Liver (tissue), 9 donors: Measurements from ENCODE around the gene CDK8. TPM values are rescaled to one million over a fixed set of nuclear protein-coding genes. Genes with fewer than 3 reads are reported as not detected.

Experiments
- DNase-seq: peaks from one replicate; pipeline ENCODE4 v3.0.0-alpha.2; 2017; ENCODE audit warnings: low spot score
- H3K27ac ChIP-seq, 2 donors: one replicate each; pipeline ENCODE4 v1.7.0; 2013; ENCODE audit warnings: inconsistent platforms in 2 of 2, low read length in 2 of 2, control low read depth in 1 of 2, low read depth in 1 of 2, mild to moderate bottlenecking in 1 of 2
- H3K27me3 ChIP-seq, 4 donors: one replicate each; pipeline versions ENCODE4 v1.6.1 to v1.7.0; 2013; ENCODE audit warnings: low read length in 3 of 4, inconsistent platforms in 1 of 4, mild to moderate bottlenecking in 1 of 4, moderate library complexity in 1 of 4; ENCODE audit not compliant: control insufficient read depth in 4 of 4, insufficient read depth in 4 of 4
- H3K36me3 ChIP-seq, 4 donors: one replicate each; pipeline versions ENCODE4 v1.6.1 to v1.7.0; 2013; ENCODE audit warnings: low read length in 3 of 4, mild to moderate bottlenecking in 3 of 4, low read depth in 1 of 4, moderate library complexity in 1 of 4; ENCODE audit not compliant: control insufficient read depth in 4 of 4, insufficient read depth in 3 of 4
- H3K4me1 ChIP-seq, 4 donors: one replicate each; pipeline versions ENCODE4 v1.6.1 to v1.7.0; 2013; ENCODE audit warnings: low read length in 3 of 4, mild to moderate bottlenecking in 3 of 4, moderate library complexity in 1 of 4; ENCODE audit not compliant: control insufficient read depth in 4 of 4, insufficient read depth in 4 of 4
- H3K4me3 ChIP-seq, 3 donors: one replicate each; pipeline versions ENCODE4 v1.6.1 to v1.7.0; 2013; ENCODE audit warnings: low read length in 3 of 3, control low read depth in 1 of 3, low read depth in 1 of 3, mild to moderate bottlenecking in 1 of 3
- H3K9ac ChIP-seq, 2 donors: one replicate each; pipeline ENCODE4 v1.7.0; 2013; ENCODE audit warnings: low read length in 2 of 2, mild to moderate bottlenecking in 2 of 2, moderate library complexity in 2 of 2, control low read depth in 1 of 2, low read depth in 1 of 2
- H3K9me3 ChIP-seq, 4 donors: one replicate each; pipeline versions ENCODE4 v1.6.1 to v1.7.0; 2013; ENCODE audit warnings: low read length in 3 of 4; ENCODE audit not compliant: control insufficient read depth in 4 of 4
- EGR1 ChIP-seq, 2 donors: IDR thresholded peaks; 2 replicates each; pipeline ENCODE4 v1.6.1; 2016 to 2018; ENCODE audit warnings: antibody characterized with exemption in 2 of 2, low read depth in 2 of 2
- FOXA1 ChIP-seq: IDR thresholded peaks from 2 replicates; pipeline ENCODE4 v1.6.1; 2016; ENCODE audit warnings: antibody characterized with exemption
- FOXA2 ChIP-seq: IDR thresholded peaks from 2 replicates; pipeline ENCODE4 v1.6.1; 2016; ENCODE audit warnings: antibody characterized with exemption
- GABPA ChIP-seq, 2 donors: IDR thresholded peaks in 1 of 2; conservative IDR thresholded peaks in 1 of 2; 2 replicates each; pipeline ENCODE4 v1.6.1; 2016; ENCODE audit warnings: antibody characterized with exemption in 2 of 2, mild to moderate bottlenecking in 1 of 2, moderate library complexity in 1 of 2
- HNF4A ChIP-seq, 2 donors: conservative IDR thresholded peaks; 2 replicates each; pipeline ENCODE4 v1.6.1; 2016; ENCODE audit warnings: antibody characterized with exemption in 2 of 2, mild to moderate bottlenecking in 2 of 2
- HNF4G ChIP-seq: IDR thresholded peaks from 2 replicates; pipeline ENCODE4 v1.6.1; 2016; ENCODE audit warnings: antibody characterized with exemption
- MAX ChIP-seq: IDR thresholded peaks from 2 replicates; pipeline ENCODE4 v1.6.1; 2016; ENCODE audit warnings: antibody characterized with exemption
- NR2F2 ChIP-seq: IDR thresholded peaks from 2 replicates; pipeline ENCODE4 v1.6.1; 2016; ENCODE audit warnings: antibody characterized with exemption
- RAD21 ChIP-seq, 2 donors: IDR thresholded peaks; 2 replicates each; pipeline ENCODE4 v1.6.1; 2016; ENCODE audit warnings: antibody characterized with exemption in 2 of 2, mild to moderate bottlenecking in 2 of 2
- REST ChIP-seq: IDR thresholded peaks from 2 replicates; pipeline ENCODE4 v1.6.1; 2016; ENCODE audit warnings: antibody characterized with exemption, mild to moderate bottlenecking
- RXRA ChIP-seq, 2 donors: IDR thresholded peaks; 2 replicates each; pipeline ENCODE4 v1.6.1; 2017 to 2018; ENCODE audit warnings: antibody characterized with exemption in 2 of 2, mild to moderate bottlenecking in 1 of 2
- TAF1 ChIP-seq: conservative IDR thresholded peaks from 2 replicates; pipeline ENCODE4 v1.6.1; 2016; ENCODE audit warnings: antibody characterized with exemption, mild to moderate bottlenecking
- YY1 ChIP-seq: IDR thresholded peaks from 2 replicates; pipeline ENCODE4 v1.6.1; 2016; ENCODE audit warnings: antibody characterized with exemption, mild to moderate bottlenecking
- ZBTB33 ChIP-seq: IDR thresholded peaks from 2 replicates; pipeline ENCODE4 v1.6.1; 2016; ENCODE audit warnings: antibody characterized with exemption
- WGBS: extraction: QIAGEN DNeasy Blood & Tissue Kit; methylation state at CpG from one replicate; pipeline ENCODE4 v1.1.7; 2013; 5-methylcytosine and 5-hydroxymethylcytosine counted together
- polyA plus RNA-seq, 2 donors: library from polyadenylated mRNA; stranded (reverse) in 1 of 2; unstranded in 1 of 2; fragments of 200-250 nt in 1 of 2; fragments of >200 nt in 1 of 2; fragmentation: Nextera tagmentation in 1 of 2; extraction: Ambion mirVana in 1 of 2; gene quantifications; one replicate each; pipeline versions ENCODE4 v1.2.1 to v1.2.3, GENCODE V29; 2013 to 2015
- total RNA-seq, 2 donors: library from RNA; depleted of rRNA; stranded (reverse); fragments of >200 nt; gene quantifications; one replicate each; pipeline ENCODE4 v1.2.3, GENCODE V29; 2014
- TF ChIP-seq, protein P1 (sequence below): fragments of 150-350 bp; IDR thresholded peaks from 2 replicates; pipeline ENCODE4 v1.5.1; 2017; ENCODE audit warnings: improper control_type of control experiment, low read depth, low read length; ENCODE audit not compliant: missing input control
- TF ChIP-seq, protein P2 (sequence below): IDR thresholded peaks from 2 replicates; pipeline ENCODE4 v1.6.1; 2016; ENCODE audit warnings: antibody characterized with exemption
- donor health status: healthy.
- donor health status: healthy.
- donor health status: healthy.
- donor health status: healthy.
- donor health status: healthy.

The CDK8 gene
- total and polyA plus RNA-seq, 4 donors: 3.3 to 10.8 (median 6.8) TPM

DNA sequence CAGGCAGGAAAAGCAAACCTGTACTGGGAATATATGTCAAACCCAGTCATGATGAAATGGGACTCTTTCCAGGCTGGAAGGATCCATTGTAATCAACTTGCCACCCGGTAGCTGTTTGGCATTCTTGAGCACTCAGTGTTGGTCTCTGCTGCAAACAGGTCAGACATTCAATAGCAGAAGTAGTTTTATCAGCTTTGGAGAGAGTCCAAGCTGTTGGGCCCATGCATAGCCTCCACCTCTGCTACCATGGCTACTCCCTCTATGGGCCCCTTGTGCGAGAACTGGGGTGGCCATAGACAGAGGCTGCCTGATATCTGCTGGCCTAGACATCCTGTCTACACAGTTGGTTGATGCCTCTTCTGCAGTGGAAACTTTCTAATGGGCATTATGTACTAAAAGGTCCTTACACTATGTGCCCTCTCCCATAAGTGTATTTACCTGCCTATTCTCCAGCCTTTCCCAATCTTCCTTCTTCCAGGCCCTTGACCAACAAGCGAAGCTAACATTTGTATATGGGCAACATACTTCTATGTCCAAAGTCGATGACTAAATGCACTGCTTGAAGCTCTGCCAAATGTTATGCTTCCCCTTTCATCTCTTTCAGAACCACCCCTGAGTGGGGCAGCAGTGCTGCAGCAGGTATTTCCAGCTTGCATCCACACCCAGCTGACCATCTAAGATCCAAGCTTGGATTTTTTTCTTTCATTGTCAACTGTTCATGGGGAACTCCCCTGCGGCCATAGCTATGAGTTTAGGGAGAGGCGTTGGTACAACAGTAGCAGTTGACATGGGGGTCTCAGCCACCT, 26.6 kb upstream of the CDK8 start:
- DNase-seq: no peak
- Histone ChIP-seq H3K9me3 (no peaks in the 10 kb centered on the region), H3K4me1 (peaks cover 0 to 5% (median 2%) of the 10 kb centered on the region in 4 donors), H3K9ac (no peak overlapping the region), H3K36me3 (no peaks in the 10 kb centered on the region), H3K27me3 (no peaks in the 10 kb centered on the region), H3K4me3 (no peak overlapping the region), H3K27ac (no peak overlapping the region)
- no peak for TF ChIP-seq HNF4A (conservative IDR thresholded peaks at IDR 0.05)
- TF ChIP-seq YY1: no peak
- no peak for TF ChIP-seq GABPA (IDR thresholded peaks at IDR 0.05 in 1 of 2, conservative IDR thresholded peaks at IDR 0.05 in 1 of 2)
- no peak for TF ChIP-seq FOXA1
- no peak for TF ChIP-seq MAX
- TF ChIP-seq, protein P1, sequence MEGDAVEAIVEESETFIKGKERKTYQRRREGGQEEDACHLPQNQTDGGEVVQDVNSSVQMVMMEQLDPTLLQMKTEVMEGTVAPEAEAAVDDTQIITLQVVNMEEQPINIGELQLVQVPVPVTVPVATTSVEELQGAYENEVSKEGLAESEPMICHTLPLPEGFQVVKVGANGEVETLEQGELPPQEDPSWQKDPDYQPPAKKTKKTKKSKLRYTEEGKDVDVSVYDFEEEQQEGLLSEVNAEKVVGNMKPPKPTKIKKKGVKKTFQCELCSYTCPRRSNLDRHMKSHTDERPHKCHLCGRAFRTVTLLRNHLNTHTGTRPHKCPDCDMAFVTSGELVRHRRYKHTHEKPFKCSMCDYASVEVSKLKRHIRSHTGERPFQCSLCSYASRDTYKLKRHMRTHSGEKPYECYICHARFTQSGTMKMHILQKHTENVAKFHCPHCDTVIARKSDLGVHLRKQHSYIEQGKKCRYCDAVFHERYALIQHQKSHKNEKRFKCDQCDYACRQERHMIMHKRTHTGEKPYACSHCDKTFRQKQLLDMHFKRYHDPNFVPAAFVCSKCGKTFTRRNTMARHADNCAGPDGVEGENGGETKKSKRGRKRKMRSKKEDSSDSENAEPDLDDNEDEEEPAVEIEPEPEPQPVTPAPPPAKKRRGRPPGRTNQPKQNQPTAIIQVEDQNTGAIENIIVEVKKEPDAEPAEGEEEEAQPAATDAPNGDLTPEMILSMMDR: no peak
- no peak for TF ChIP-seq HNF4G
- TF ChIP-seq, protein P2, sequence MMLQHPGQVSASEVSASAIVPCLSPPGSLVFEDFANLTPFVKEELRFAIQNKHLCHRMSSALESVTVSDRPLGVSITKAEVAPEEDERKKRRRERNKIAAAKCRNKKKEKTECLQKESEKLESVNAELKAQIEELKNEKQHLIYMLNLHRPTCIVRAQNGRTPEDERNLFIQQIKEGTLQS: no peak
- no peak for TF ChIP-seq FOXA2
- no peak for TF ChIP-seq REST
- no peak for TF ChIP-seq RAD21 (IDR thresholded peaks at IDR 0.05)
- TF ChIP-seq TAF1: no peak
- no peak for TF ChIP-seq RXRA (IDR thresholded peaks at IDR 0.05)
- no peak for TF ChIP-seq ZBTB33
- 90% methylated on average over 6 of the region's 6 CpGs for WGBS

DNA sequence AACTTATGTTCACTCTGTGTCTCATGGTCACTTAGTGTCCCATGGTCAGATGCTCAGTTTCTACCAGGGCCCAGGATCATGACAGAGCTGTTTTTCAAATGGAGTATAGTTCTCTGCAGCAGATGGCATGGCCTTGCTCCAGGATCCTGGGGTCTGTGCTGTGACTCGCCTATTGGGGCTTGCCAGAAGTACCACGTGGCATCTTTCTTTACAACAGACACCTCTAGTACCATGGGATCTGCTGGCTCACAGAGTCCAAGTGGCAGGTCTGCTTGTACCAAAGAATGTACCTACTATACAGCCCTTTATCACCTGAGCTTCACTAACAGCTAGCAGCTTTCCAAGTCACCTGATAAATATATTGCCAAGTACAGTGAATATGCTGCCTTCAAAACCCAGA, 25.8 kb upstream of the CDK8 start:
- Histone ChIP-seq H3K9ac (no peak overlapping the region), H3K27me3 (no peaks in the 10 kb centered on the region), H3K4me3 (no peak overlapping the region), H3K4me1 (no peaks in the 10 kb centered on the region), H3K27ac (no peak overlapping the region), H3K9me3 (no peaks in the 10 kb centered on the region), H3K36me3 (no peaks in the 10 kb centered on the region)
- TF ChIP-seq YY1 (no peak), ZBTB33 (no peak), HNF4G (no peak), TAF1 (no peak), NR2F2 (no peak), HNF4A (conservative IDR thresholded peaks at IDR 0.05) (no peak), EGR1 (IDR thresholded peaks at IDR 0.05; ENCODE audit: low read depth in 2 of 2) (no peak)
- TF ChIP-seq, protein P2: no peak
- 93% methylated on average over 2 of the region's 2 CpGs for WGBS
- DNase-seq: no peak
